Testis (tissue), 2 donors: ENCODE measurements around the gene FBXO41.

Experiments
- POLR2A ChIP-seq: fragments of 450-650 bp; IDR thresholded peaks from one replicate; pipeline ENCODE4 v1.6.1; 2017; ENCODE audit warnings: antibody characterized with exemption, mild to moderate bottlenecking, moderate library complexity
- TF ChIP-seq, protein P1 (sequence below), 3 experiments: fragments of 450-650 bp in 2 of 3; fragments of 200-600 bp in 1 of 3; sonication (generic) in 1 of 3; IDR thresholded peaks; one replicate each; pipeline ENCODE4 v1.5.1; 2016 to 2019; ENCODE audit warnings: antibody characterized with exemption in 3 of 3, mild to moderate bottlenecking in 2 of 3, moderate library complexity in 1 of 3

DNA sequence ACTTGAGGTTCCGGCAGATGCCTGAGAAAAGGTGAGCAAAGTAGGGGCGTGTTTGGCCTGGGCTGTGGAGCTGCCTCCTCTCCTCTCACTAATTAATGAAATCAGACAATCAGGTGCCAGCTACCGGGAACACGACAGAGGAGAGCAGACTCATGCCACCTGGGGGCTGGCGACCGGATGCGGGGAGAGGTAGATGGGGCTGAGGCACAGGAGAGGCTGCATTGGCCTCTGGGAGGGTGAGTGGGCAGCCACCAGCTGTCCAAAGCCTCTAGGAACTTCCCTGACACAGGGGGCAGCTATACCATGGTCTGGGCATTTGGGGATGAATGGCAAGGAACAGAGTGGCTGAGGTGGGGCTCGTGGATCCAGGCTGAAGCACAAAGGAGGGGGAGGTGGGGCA is 25.0 kb downstream of the FBXO41 start:
- TF ChIP-seq, protein P1, sequence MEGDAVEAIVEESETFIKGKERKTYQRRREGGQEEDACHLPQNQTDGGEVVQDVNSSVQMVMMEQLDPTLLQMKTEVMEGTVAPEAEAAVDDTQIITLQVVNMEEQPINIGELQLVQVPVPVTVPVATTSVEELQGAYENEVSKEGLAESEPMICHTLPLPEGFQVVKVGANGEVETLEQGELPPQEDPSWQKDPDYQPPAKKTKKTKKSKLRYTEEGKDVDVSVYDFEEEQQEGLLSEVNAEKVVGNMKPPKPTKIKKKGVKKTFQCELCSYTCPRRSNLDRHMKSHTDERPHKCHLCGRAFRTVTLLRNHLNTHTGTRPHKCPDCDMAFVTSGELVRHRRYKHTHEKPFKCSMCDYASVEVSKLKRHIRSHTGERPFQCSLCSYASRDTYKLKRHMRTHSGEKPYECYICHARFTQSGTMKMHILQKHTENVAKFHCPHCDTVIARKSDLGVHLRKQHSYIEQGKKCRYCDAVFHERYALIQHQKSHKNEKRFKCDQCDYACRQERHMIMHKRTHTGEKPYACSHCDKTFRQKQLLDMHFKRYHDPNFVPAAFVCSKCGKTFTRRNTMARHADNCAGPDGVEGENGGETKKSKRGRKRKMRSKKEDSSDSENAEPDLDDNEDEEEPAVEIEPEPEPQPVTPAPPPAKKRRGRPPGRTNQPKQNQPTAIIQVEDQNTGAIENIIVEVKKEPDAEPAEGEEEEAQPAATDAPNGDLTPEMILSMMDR (IDR thresholded peaks at IDR 0.05), result no peak
- TF ChIP-seq POLR2A, result no peak
